OCI-LY7 (cell line): ENCODE results near the gene CATSPERE. TPM values are rescaled to one million over a fixed set of nuclear protein-coding genes. Genes with fewer than 3 reads are reported as not detected.

ENCODE experiments used
- BruUV-seq: library from RNA; stranded (reverse); fragments of 400-500 nt; replicated peaks from 2 replicates; lab custom pipeline; 2021; lab: Mats Ljungman, UMichigan
- CTCF ChIA-PET: fragments of 300-600 bp; sonication (Branson Sonifier 250); formaldehyde crosslinking; loops from one replicate; lab custom pipeline; 2022; ENCODE audit warnings: antibody characterized with exemption; ENCODE audit not compliant: unreplicated experiment; lab: Charles Lee
- POLR2A ChIA-PET: fragments of 300-600 bp; sonication (Branson Sonifier 250); formaldehyde crosslinking; loops from one replicate; lab custom pipeline; 2022; ENCODE audit warnings: antibody characterized with exemption; lab: Charles Lee
- DNase-seq: peaks from one replicate; pipeline ENCODE4 v3.0.0-alpha.2; 2015; ENCODE audit warnings: low spot score
- H2AFZ ChIP-seq: fragments of 200-600 bp; sonication (generic), shearing (Covaris generic); 2 replicates; pipeline ENCODE4 v1.6.1; 2014; ENCODE audit warnings: mild to moderate bottlenecking, antibody characterized with exemption, low read length, moderate library complexity
- H3K27ac ChIP-seq: fragments of 200-600 bp; sonication (generic); 2 replicates; pipeline ENCODE4 v1.5.1; 2014; ENCODE audit warnings: mixed run types, low read depth, mild to moderate bottlenecking, moderate library complexity, low read length, inconsistent platforms; ENCODE audit not compliant: poor library complexity, severe bottlenecking
- H3K36me3 ChIP-seq: fragments of 200-600 bp; sonication (generic); 2 replicates; pipeline ENCODE4 v1.6.1; 2014; ENCODE audit warnings: mild to moderate bottlenecking, antibody characterized with exemption, low read length, moderate library complexity, mixed read lengths; ENCODE audit not compliant: insufficient read depth
- H3K4me1 ChIP-seq: fragments of 200-600 bp; sonication (generic); 2 replicates; pipeline ENCODE4 v1.5.1; 2014; ENCODE audit warnings: mild to moderate bottlenecking, low read length; ENCODE audit not compliant: insufficient read depth, poor library complexity, severe bottlenecking
- H3K4me2 ChIP-seq: fragments of 200-600 bp; sonication (generic); 2 replicates; pipeline ENCODE4 v1.6.1; 2014; ENCODE audit warnings: mild to moderate bottlenecking, low read length
- H3K4me3 ChIP-seq: fragments of 200-600 bp; sonication (generic); 2 replicates; pipeline ENCODE4 v1.5.1; 2014; ENCODE audit warnings: mild to moderate bottlenecking, low read depth, low read length; ENCODE audit not compliant: poor library complexity, severe bottlenecking
- H3K79me2 ChIP-seq: fragments of 200-600 bp; sonication (generic); 2 replicates; pipeline ENCODE4 v1.6.1; 2016; ENCODE audit warnings: low read depth, mild to moderate bottlenecking, low read length, moderate library complexity, mixed read lengths; ENCODE audit not compliant: insufficient read depth
- H3K9me2 ChIP-seq: fragments of 200-600 bp; sonication (generic); 2 replicates; pipeline ENCODE4 v1.6.1; 2016; ENCODE audit warnings: mild to moderate bottlenecking, low read length, mixed read lengths; ENCODE audit not compliant: insufficient read depth
- H3K9me3 ChIP-seq: fragments of 200-600 bp; sonication (generic); 2 replicates; pipeline ENCODE4 v1.6.1; 2014; ENCODE audit warnings: mild to moderate bottlenecking, mixed run types, low read length, mixed read lengths
- H4K20me1 ChIP-seq: fragments of 200-600 bp; sonication (generic); 2 replicates; pipeline ENCODE4 v1.6.1; 2014; ENCODE audit warnings: mild to moderate bottlenecking, antibody characterized with exemption, low read length, moderate library complexity, mixed read lengths; ENCODE audit not compliant: insufficient read depth
- CTCF ChIP-seq: fragments of 200-600 bp; sonication (generic); conservative IDR thresholded peaks from 2 replicates; pipeline ENCODE4 v1.5.1; 2014; ENCODE audit warnings: mild to moderate bottlenecking, antibody characterized with exemption, low read length, moderate library complexity, mixed read lengths
- EZH2phosphoT487 ChIP-seq: fragments of 200-600 bp; sonication (generic); IDR thresholded peaks from 2 replicates; pipeline ENCODE4 v1.6.1; 2018; ENCODE audit warnings: low read depth, borderline replicate concordance, mild to moderate bottlenecking, mixed run types, antibody characterized with exemption, low read length, moderate library complexity, mixed read lengths
- intact Hi-C: fragments of 100-400 bp; cut with micrococcal nuclease; formaldehyde crosslinking; loops from one replicate; pipeline ENCODE4 v1.10.0; 2022; ENCODE audit not compliant: unreplicated experiment
- total RNA-seq, 2 experiments: library from RNA; depleted of rRNA in 1 of 2; stranded (reverse); fragments of >200 nt in 1 of 2; shearing (Covaris generic) in 1 of 2; gene quantifications; 2 replicates each; pipeline ENCODE4 v1.2.3, GENCODE V29; 2014 to 2022

The CATSPERE gene
- total RNA-seq, 2 experiments from 2014 or later = 0.41 to 1.1 TPM

- no peak overlapping the region for H2AFZ ChIP-seq
- H3K9me3 ChIP-seq = no peaks in the 10 kb centered on the region
- intact Hi-C loops = no loop called here
- no peaks in the 10 kb centered on the region for H4K20me1 ChIP-seq
- no peaks in the 10 kb centered on the region for H3K36me3 ChIP-seq
- H3K9me2 ChIP-seq = no peaks in the 10 kb centered on the region
- peaks cover 7% of the 10 kb centered on the region for H3K4me1 ChIP-seq
- DNase-seq = no peak
- POLR2A ChIA-PET = interaction anchor here (0.7 to 1.2 kb wide), 4 partner anchors 11 to 82 kb away, joined by 3 to 4 read pairs (median 3); no protein-coding TSS in a partner anchor
- no peak overlapping the region for H3K4me3 ChIP-seq
- H3K4me2 ChIP-seq = no peak overlapping the region
- no peaks in the 10 kb centered on the region for H3K79me2 ChIP-seq
- CTCF ChIA-PET = no interaction called here
- no TSS peak for BruUV-seq
- TF ChIP-seq EZH2phosphoT487 (no peak), CTCF (no peak)
- no peak overlapping the region for H3K27ac ChIP-seq
Measured at GRCh38 chr1:244647819-244648218, 186.7 kb downstream of the CATSPERE start.

GRCh38 chr1:244651956-244652622 lies 191.0 kb downstream of the CATSPERE start:
- Histone ChIP-seq H3K9me3 (peaks cover 2% of the 10 kb centered on the region; the same call in 1 of the 2 replicates), H2AFZ (peak overlapping the region; percentile 98), H4K20me1 (peaks cover 20% of the 10 kb centered on the region; the same call in 1 of the 2 replicates), H3K79me2 (peaks cover 38% of the 10 kb centered on the region), H3K4me2 (peak overlapping the region; percentile 84), H3K4me3 (peak overlapping the region; percentile 82), H3K27ac (peak overlapping the region; percentile 81), H3K4me1 (peaks cover 21% of the 10 kb centered on the region), H3K36me3 (peaks cover 16% of the 10 kb centered on the region), H3K9me2 (no peaks in the 10 kb centered on the region)
- no peak for TF ChIP-seq EZH2phosphoT487
- no peak for TF ChIP-seq CTCF
- DNase-seq = no peak
- intact Hi-C loops = loop anchor here (1.0 to 5.0 kb wide), 6 partner anchors 145 to 605 kb away; no protein-coding TSS in a partner anchor
- ChIA-PET CTCF (interaction anchor here (0.8 kb wide), 1 partner anchor 9 kb away, joined by 3 read pairs; no protein-coding TSS in a partner anchor), POLR2A (interaction anchor here (0.7 to 1.4 kb wide), 9 partner anchors 13 to 504 kb away, joined by 3 to 16 read pairs (median 3); no protein-coding TSS in a partner anchor)
- BruUV-seq = no TSS peak
